HG03432 (cell line): ENCODE measurements around the gene PLA2G4A.

Experiments used
- ATAC-seq: cut with Tn5 transposase; IDR thresholded peaks from one replicate; pipeline ENCODE4 v1.9.1; 2021; ENCODE audit warnings: mild to moderate bottlenecking, moderate library complexity; ENCODE audit not compliant: unreplicated experiment

Gene PLA2G4A

DNA sequence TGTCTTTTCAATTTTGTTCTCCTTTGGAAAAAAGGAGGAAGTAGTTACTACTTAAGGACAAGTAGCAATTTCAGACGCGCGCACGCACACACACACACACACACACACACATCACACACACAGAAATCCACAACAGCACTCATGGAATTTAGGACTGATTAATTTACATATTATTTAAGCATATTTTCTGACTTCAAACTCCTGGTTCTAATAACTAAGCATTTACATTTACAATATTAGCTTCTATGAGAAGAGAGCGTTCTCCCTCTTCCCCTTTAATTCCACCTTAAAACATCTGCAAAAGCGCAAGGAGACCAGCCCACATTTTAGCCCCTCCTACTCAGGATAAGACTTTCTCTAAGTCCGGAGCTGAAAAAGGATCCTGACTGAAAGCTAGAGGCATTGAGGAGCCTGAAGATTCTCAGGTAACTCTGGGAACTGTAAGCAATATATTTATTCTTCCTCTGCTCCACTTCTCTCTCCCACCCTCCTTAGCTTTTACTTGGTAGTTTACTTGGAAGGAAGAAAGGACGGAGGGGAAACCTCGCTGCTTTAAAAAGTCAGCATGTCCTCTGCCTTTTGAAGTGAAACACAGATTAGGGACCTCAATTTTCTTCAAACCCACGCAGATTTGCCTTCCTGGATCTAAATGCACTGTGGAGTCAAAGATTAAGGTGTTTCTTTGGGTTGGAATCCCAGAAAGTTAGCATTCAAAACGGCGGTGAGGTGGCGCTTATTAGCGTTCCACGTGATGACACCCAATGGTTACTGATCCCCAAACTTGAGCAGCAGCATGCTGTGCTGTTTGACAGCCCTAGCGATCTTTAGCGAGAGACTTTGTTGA lies at the start of gene PLA2G4A:
PLA2G4A (plus strand) TSS at position 339 of the 844 bp plus-strand sequence. CDS start 25,406 bp downstream, outside the sequence.
- peak; percentile 83 for ATAC-seq

DNA sequence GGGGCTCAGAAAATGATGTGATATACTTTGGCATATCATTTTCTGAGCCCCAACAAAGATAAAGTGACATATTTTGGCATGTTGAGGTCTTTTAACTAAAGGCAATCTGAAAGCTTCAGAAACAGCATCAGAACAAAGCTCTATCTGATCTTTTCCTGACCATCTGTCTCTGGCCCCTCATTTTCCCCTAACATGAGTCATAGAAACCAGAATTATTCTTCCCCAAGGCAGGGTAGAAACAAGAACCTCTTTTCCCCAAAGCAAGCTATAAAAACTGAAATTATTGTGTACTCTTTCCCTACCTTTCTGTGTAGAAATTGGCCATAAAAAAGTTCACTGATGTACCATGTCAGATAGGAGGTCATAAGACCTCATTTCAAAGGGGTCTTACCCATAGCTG lies 48.7 kb upstream of the PLA2G4A start:
- ATAC-seq = peak; percentile 67

DNA sequence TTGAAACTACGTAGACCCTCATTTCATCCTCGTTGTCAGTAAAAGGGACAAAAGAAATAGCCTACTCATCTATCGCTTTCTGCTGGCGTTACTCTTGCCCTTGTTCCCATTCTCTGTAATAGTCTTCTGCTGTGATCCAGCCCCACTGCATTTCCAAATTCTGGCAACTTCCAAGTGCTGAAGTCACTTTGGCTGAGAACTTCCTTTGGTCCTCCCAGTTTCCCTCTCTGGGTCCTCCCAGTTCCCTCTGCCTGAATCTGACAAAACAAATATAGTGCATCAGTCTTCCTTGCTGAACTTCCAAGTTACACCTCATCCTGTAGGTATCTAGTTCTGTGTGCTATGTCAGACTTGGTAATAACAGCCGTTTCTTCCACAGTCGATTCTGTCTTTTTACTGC lies 47.0 kb upstream of the PLA2G4A start:
- no peak for ATAC-seq

DNA sequence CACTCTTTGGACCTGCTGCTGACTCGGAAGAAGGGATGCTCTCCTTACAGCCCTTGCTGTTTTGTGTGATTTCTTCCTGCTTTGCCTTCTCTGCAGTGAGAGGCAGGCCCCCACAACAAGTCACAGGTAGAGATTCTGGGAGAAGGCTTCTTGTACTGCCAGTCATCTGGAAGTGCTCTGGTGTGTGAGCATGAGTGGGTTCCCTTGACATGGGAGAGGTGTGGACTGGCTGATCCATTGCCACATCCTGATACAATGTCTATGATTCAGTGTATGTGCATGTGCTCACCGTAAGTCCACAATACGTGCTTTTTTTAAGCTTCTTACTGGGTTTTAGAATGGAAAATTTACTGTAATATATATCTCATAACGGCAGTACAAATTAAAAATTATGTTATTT lies 46.0 kb upstream of the PLA2G4A start:
- no peak for ATAC-seq

DNA sequence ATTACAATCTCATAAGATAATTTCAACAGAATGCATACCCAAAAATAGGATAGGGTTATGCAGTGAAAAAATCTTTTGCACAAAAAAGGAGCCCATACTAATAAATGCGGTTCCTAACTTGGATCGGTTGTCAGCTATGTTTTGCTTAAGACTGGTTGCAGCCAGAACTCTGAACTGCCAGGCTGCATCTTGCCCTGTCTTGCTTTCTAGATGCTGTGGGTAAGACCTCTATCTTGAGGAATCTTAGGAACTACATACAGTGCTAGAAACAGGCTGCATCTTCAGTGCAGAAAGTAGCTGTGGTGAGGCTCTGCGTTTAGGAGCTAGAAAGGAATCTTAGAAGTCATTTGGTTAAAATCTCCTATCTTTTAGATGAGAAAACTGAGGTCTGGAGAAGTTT lies 45.6 kb upstream of the PLA2G4A start:
- ATAC-seq = no peak

DNA sequence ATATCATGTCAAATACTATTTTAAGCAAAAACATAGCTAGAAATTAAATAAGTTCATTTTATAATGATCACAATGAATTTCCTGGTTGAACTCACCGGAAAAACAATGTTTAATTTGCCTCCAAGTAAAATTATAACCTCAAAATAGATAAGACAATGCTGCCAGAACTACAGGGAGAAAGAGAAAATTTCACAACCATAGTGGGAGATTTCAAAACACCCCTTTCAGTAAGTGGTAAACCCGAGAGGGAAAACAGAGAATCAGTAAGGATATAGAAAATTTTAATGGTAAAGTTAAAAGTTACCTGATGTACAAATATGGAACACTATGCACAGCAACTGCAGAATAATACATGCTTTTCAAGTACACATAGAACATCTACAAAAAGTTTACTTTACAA lies 43.2 kb upstream of the PLA2G4A start:
- no peak for ATAC-seq

DNA sequence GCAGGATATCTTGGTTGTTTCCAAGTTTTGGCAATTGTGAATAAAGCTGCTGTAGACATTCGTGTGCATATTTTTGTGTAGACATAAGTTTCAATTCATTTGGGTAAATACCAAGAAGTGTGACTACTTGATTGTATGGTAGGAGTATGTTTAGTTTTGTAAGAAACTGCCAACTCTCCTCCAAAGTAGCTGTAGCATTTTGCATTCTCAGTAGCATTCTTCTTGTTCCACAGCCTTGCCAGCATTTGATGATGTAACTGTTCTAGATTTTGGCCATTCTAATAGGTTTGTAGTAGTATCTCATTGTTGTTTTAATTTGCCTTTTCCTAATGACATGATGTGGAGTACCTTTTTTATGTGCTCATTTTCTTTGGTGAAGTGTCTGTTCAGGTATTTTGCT lies 38.6 kb upstream of the PLA2G4A start:
- no peak for ATAC-seq

DNA sequence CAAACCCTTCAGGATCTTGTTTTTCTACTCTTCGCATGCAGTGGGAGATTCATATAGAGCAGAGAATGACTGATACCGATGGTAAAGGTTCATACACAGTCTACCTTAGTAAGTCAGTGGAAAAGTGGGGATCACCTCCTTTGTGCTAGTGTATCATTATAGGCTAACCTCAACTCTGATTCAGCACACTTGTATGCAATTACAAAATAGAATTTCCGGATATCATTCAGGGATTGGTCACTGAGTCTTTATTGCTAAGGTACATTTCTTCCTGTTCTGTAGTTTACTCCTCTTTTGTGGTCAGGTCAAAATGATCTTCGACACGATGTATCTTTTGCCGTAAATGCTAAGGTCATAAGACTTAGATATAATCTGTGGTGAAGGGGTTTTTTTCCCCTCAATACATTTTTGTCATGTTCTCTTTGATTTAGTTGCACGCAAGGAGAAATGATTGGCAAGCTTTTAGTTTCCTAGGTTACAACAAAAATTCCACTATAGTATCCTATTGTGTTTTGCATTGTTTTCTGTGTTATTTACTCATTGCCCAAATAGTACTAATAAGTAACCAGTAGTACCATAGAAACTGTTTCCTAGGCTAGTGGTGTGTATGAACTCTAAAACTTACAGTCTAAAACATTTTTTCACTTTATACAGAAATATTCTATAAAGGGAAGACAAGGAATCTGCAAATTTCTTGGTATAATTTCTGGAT lies 35.7 kb upstream of the PLA2G4A start:
- ATAC-seq = peak; percentile 43

DNA sequence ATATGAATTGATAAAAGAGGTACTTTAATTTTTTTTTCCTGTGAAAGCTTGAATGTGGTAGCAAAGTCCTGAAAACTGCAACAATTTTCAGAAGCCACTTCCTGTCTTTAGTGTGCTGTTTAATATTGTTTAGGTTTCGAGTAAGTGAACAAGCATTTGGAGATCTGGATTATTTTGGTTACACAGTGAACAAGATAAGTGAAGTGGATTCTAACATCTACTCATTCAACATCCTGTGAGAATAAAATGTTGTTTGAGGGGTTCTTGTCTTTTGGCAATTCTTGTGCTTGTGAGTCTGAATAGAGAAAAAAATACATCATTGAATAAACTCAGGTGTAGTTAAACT lies 35.2 kb upstream of the PLA2G4A start:
- peak; percentile 52 for ATAC-seq

DNA sequence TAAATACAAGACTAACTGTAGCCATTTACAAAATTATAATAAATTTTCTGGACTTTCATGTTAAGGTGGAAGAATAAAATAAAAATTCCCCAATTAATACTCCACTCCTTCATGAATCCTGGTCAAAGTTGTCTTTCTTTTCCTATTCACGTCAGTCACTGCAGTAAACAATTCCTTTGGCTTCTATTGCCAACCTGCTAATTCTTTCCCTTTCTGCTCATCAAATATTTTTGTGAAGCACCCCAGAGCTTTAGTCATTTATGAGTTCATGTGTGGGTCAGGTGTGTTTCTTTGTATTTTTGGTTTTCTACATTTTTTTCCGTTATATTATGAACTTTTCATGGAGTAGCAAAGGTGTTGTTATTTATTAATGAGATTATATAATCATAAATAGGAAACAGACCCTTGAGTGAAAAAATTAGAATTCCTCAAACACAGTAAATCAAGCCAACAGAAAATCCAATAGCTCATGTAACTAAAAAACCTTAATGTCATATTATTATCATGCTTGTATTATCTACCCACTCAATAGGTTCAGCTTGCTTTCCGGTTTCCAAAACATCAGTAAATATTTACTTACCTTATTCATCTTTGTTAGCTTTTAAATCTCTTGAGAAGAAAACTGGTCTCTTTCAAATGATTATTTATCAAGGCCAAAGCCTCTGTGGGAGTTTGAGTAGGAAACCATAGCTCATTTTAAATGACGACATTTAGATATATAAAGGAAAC lies 29.6 kb upstream of the PLA2G4A start:
- ATAC-seq = no peak

DNA sequence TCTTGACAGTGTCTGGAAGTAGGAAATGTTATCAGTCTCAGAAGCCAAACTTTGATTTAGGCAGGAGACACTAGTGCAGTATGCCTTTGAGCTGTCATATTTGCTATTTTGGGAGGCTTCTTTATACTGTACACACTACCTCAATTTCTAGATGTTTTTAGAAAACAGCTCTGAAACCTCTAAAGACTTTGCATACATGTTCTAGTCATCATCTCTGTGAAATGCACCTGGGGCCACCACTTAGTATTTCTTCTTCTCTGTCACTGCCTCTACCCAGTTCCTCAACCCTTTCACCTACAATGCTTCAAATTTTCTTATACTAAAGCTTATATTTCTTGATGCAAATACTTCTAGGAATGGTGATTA lies 29.1 kb upstream of the PLA2G4A start:
- peak; percentile 96 for ATAC-seq

DNA sequence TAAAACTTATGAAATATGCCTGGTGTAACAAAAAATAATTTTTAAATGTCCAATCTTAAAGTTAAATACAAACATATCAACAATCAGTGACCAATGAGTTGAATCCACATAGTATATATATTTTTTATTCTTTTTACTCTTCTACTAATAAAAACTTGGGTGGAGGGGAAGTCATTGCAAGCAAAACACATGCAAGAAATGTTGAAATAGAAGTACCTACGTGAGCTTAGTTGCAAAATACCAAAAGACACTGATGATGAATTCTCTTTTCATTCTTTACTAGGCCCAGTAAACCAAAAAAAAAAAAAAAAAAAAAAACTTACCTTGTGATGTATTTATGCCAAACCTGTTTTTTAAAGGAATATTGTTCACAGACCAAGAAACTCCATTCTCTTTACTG lies 26.4 kb upstream of the PLA2G4A start:
- ATAC-seq = no peak

DNA sequence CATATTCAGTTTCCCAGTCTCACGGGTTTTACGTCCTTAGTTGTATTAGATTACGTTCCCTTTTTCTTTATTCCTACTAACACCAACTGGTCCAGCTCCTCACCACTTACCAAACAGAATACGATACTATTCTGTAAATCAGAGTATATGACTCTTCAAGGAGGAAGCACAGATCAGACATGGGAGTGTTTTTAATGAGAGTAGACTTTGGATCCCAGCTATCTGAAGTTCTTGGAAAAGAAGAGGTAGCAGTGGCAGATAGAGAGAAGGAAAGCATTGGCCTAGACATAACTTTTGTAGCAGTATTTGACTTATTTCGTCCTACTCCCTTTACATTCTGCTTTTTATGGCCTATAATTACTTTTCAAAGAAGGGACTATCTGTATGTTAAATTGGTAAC lies 24.1 kb upstream of the PLA2G4A start:
- ATAC-seq = no peak

DNA sequence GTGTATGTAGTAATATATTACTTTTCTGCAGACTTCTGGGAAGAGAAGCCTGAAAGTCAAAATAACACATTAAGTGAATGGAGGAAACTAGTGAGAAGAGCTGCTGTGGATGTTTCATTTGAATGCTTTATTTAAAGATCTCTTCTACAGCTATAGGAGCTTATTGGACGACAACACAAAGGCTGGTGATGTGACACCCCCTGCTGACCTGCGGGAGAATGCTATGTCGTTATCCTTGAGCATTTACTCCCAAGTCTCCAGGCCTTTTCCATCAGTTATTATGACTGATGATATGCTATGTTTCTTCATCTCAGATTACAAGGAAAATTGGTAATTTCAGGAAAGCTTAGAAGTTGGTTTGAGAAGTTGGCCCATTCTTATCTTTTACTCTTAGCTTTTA lies 22.3 kb upstream of the PLA2G4A start:
- no peak for ATAC-seq

DNA sequence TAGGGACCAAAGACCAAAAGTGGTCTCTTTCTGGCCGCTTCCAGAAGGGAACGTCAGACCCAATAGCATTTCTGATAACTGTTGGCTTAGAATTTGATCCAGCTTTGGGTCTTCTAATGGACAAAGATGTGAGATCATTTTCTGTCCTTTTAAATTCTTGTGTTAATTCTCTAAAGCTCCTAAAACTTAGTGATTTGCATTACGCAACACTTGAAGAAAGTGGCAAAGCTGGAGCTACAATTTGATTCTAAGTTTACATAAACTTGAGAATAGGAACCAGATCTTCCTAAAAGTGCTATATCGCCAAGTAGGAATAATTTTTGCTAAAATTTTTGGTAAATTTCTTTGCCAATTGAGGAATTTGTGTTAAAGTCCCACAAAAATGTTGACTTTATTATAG lies 21.6 kb upstream of the PLA2G4A start:
- no peak for ATAC-seq

DNA sequence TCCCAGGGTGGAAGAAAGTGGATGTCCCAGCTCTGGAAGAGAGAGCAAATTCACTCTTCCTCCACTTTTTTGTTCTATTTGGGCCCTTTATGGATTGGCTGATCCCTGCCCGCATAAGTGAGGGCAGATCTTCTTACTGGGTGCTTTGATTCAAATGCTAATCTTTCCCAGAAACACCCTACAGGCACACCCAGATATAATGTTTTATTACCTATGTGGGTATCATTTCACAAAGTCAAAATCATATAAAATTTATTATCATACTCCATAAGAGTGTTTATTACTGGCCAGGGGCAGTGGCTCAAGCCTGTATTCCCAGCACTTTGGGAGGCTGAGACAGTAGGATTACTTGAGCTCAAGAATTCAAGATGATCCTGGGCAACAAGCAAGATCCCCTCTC lies 16.9 kb upstream of the PLA2G4A start:
- ATAC-seq = no peak

DNA sequence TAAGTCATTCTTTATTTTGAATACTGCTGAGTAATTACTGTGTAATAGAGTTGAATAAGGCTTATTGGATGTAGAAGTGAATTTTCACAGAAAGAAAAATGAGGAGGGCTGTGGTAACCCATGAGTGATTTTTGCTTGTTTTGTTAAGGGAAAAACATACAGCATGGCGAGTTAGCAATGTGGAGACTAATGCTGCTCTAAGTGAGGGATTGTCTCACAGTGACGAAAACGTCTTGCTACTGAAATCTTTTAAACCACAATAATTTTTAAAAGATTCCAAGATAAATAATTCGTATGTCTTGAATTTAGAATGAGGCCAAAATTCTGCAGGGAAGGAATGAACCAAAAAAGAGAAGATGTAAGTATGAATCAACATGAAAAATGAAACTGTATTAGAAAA lies 16.2 kb upstream of the PLA2G4A start:
- ATAC-seq = no peak

DNA sequence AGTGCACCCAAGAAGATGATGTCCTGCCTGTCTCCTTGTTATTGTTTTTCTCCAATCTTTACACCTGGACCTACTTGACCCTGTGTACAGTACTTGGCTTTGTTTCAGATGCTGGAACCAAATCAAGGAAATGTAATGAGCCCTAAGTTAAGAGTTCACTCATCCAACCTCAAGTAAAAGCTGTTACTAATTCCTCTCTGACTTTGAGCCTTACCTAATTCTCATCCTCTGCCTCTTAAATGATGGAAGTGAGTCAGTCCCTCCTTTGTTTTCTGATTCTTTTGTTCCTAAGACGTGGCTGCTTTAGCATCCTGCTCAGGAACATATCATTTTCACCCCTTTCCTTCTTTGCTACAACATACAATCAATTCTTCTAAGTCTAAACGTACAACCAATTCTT lies 15.3 kb upstream of the PLA2G4A start:
- no peak for ATAC-seq

DNA sequence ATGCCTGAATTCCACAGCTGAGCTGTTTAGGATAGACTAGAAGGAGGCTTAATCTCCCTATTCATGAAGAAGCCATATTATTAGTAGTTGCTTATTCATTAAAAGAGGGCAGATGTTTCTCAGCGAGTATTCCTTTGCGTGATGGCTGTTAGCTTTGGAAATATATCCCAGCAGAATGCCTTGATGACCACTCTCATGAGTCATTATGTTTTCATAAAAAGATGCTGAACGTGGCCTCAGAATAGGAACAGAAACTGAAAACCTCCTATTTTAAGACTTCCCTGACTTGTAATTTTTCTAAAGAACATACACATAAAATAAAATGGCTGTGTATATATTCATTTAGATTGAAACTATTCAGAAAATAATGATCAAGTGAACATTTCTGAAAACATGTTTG lies 9.6 kb upstream of the PLA2G4A start:
- peak; percentile 83 for ATAC-seq

DNA sequence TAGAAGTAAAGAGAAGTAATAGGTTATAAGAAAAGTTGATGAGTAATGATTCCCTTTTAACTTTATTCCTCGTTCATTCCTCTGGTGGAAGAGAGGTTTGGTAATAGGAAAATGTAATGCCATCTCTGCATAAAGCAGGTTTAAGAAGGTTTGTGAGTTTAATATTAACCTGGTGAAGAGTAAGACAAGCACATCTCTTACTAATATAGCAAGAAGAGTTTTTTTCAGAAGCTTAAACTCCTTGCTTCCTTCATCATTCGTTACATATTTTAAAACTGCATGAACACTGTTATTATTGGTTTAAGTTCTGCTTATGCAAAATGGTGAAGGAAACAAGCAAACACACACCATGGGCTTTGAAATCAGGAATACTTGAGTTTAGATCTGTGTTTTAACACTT lies 9.2 kb upstream of the PLA2G4A start:
- ATAC-seq = peak; percentile 49

DNA sequence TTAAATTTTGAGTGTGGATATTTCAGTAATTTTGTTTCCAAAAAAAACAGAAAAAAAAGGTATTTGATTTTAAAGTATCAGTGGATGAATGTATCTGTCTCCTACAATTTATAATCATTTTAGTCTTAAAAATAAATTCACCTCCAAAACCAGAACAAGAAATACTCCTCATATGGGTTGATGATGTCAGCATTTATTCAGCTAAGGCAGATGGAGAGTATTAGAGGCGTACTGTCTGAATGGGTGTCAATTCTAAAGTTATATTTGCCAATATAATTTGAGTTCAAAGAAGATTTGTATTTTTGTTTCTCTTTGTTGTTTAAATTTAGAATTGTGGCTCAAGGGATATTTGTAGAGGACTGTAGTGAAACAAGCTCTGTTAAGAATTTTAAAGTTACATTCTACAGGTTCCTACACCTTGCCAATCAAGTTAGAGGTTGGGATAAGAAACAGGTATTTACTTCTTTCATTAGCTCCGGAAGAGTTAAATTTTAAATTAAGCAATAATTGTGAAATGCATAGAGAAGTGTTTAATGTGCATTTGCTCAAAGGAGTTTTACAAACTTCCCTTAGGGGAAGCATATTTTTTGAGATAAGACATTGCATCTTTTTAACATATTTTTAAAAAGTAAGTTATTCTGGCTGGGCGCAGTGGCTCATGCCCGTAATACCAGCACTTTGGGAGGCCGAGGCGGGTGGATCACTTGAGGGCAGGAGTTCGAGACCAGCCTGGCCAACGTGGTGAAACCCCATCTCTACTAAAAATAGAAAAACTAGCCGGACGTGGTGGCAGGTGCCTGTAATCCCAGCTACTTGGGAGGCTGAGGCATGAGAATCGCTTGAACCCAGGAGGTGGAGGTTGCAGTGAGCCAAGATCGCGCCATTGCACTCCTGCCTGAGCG lies 1.2 kb downstream of the PLA2G4A start:
- peak; percentile 39 for ATAC-seq
